GM19455 (cell line): Measurements from ENCODE around the gene DGAT2L6.
"Not testable (repeated sequence)": the region's sequence is repeated elsewhere in the genome, so short reads cannot be mapped to it uniquely, and the experiment has no call there.

ENCODE experiments used
- ATAC-seq: cut with Tn5 transposase; IDR thresholded peaks from one replicate; pipeline ENCODE4 v1.9.1; 2021; ENCODE audit not compliant: unreplicated experiment

The DGAT2L6 gene

DNA sequence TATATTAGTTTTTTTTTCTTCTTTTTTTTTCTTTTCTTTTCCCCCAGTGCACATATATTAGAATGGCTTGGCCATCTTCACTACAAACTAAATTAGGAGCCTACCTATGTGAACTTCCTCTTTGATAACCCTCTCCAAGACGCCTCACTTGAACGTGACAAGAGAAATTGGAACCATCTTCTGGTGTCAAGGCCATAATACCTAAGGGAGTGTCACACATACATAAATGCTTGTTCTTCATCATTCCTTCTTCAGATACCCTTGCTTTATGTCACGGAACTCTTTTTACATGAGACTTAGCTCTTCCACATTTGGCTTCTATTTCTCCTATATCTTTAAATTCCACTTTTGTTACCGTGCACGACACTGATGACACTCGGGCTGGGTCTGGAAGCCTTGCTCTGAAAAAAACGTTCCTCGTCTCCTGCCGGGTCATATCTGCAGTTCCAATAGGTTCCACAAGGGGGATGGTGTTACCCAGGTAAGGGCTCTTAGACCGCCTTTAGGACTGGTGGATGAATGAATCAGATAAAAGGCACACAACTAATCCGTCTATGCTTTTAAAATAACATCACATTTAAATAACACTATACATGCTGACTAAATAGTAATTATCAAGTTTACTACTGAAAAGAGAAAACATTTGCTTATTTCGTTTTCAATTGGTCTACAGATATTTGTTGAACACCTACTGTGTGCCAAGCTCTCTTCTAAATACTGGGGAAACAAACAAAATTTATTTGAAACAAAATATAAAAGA lies 19.9 kb downstream of the DGAT2L6 start:
- no peak for ATAC-seq

- no peak for ATAC-seq
Observed at GRCh38 chrX:70201732-70202131, 24.4 kb downstream of the DGAT2L6 start.

DNA sequence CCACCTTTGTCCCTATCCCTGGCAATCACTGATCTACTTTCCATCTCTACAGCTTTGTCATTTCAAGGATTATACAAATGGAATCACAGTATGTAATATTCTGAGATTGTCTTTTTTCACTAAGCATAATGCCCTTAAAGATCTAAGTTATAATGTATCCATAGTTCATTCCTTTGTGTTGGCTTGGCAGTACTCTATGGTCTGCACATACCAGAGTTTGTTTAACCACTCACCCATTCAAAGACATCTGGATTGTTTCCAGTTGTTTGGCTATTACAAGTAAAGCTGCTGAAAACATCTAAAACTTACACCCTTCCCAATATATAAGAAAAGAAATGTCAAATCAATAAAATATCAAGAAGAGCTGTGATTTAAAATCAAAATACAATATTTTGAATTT lies 31.2 kb downstream of the DGAT2L6 start:
- no peak for ATAC-seq

DNA sequence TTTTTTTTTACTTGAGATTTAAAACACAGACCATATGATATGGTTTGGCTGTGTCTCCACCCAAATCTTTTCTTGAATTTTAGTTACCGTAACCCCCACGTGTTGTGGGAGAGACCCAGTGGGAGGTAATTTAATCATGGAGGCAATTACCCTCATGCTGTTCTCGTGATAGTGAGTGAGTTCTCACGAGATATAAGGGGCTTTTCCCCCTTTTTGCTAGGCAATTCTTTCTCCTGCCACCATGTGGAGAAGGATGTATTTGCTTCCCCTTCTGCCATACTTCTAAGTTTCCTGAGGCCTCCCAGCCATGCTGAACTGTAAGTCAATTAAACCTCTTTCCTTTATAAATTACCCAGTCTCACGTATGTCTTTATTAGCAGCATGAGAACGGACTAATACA lies 32.3 kb downstream of the DGAT2L6 start:
- not testable (repeated sequence) for ATAC-seq

- ATAC-seq: no peak
Observed at GRCh38 chrX:70219938-70220764, 42.9 kb downstream of the DGAT2L6 start.

DNA sequence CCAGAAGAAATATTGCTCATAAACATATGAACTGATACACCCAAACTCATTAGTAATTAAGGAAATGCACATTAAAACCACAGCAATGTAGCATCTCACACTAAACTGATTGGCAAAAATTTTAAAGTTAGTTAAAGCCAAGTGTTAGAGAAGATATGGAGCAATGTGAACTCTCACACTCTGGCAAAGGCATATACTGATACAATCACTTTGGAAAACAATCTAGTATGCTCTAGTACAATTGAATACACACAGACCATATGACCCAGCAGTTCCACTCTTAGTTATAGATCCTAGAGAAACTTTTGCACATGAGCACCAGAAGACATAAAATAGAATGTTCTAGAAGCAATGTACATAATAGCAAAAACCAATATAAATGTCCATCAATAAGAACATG lies 48.8 kb downstream of the DGAT2L6 start:
- no peak for ATAC-seq

DNA sequence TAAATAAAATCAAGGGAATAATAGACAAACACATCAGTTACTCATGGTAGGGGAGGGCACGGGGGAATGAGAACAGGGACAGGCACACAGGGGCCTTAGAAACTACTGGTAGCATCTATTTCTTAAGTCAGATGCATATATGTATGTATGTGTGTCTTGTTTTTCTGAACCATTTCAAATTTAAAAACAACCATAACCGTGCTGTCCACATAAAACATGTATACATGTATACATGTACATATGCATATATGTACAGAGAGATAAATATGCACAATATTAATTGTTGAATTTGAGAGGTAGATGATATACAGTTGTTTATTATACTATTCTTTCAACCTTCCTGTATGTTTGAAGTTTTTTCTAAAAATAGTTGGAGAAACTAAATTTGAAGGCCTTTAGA lies 49.4 kb downstream of the DGAT2L6 start:
- no peak for ATAC-seq

DNA sequence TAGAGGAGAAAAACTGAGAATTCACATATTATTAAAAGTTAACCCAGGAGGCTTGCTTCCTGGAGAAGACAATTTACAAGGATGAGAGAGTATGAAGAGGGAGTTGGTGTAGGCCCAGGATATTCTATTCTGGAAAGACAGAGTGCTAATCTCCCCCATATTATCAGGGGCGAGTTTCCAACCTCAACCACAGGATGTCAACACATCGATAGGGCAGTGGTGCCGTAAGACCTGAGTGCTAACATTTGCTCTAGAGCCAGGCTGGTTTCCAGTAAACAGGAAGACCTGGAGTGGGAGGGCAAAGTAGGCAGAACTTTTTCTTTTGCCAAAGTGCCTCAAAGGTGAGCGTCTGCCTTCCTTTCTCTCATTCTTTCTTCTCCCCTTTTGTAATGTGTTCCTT lies 54.4 kb downstream of the DGAT2L6 start:
- no peak for ATAC-seq

GRCh38 chrX:70234355-70234754 lies 57.1 kb downstream of the DGAT2L6 start, which contains the start of gene AWAT1:
Gene AWAT1 (plus strand): TSS chrX:70234655. CDS start chrX:70234696, 41 bp downstream.
- no peak for ATAC-seq

GRCh38 chrX:70240751-70241150 lies 63.5 kb downstream of the DGAT2L6 start:
- ATAC-seq: no peak

DNA sequence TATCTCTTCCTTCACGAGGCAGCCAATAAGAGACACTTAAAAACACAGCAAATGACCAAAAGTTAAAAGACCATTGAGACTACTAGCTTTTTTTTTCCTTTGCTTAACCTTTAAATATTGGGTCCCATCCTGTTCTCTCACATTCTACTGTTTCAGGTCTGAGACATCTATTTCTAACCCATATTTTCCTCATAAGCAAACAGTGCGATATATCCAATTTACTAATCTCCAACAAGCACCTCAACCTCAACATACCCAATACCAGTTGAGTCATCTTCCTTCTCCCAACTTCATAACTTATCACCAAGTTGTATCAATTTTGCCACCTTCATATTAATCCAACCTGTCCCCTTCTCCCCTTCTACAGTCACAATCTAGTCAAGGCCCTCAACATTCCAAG lies 64.2 kb downstream of the DGAT2L6 start:
- ATAC-seq: no peak

DNA sequence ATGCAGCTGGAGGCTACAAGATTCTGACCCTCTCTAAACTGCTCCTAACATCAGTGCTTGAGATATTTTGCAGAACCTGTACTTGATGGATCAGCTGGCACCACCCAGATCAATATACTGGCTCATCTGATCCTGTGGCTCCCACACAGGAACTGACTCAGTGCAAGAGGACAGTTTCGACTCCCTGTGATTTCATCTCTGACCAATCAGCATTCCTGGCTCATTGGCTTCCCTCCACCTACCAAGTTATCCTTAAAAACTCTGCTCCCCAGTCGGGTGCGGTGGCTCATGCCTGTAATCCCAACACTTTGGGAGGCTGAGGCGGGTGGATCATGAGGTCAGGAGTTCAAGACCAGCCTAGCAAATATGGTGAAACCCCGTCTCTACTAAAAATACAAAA lies 66.3 kb downstream of the DGAT2L6 start:
- not testable (repeated sequence) for ATAC-seq

DNA sequence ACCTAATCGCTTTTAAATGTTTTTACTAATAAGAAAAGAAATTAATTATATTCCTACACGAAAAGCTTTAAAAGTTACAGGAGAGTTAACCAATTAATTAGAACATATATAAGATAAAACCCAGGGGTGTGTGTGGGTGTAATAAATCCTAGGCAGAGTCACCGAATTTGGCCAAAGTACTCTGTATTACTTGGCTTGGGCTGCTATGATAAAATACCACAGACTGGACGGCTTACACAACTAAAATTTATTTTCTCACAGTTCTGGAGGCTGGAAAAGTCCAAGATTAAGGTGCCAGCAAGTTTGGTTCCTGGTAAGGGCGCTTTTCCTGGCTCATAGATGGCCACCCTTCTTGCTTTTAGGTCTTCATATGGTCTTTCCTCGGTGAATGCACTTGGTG lies 67.6 kb downstream of the DGAT2L6 start:
- ATAC-seq: no peak

DNA sequence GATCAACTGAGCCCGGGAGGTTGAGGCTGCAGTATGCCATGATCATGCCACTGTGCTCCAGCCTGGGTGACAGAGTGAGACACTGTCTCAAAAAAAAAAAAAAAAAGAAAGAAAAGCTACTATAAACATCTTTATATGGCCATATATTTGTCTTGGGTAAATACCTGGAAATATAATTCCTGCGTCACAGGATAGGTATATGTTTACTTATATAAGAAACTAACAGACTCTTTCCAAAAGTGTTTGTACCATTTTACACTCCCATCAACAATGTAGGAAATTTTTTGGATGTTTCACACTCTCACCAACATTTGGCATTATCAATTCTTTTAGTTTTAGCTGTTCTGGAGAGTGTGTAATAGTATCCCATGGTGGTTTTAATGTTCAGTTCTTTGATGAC lies 70.0 kb downstream of the DGAT2L6 start:
- no peak for ATAC-seq

DNA sequence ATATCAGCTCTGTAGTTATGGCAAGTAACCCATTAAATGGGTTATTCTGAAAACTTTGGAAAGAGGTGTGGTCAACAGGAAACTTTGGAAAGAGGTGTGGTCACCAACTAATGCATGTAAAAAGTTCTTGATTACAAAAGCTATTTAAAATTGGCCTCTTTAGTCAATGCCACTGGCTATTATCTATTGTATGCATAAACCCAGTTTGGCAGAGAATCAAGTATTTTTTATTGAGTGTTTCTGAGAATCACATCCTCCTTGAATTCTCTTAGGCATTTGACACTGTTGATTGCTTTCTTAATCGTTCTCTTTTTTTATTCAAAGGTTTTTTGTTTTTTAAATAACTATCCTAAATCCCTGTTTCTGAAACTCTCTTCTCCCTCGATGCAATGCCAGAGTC lies 75.2 kb downstream of the DGAT2L6 start:
- ATAC-seq: no peak

DNA sequence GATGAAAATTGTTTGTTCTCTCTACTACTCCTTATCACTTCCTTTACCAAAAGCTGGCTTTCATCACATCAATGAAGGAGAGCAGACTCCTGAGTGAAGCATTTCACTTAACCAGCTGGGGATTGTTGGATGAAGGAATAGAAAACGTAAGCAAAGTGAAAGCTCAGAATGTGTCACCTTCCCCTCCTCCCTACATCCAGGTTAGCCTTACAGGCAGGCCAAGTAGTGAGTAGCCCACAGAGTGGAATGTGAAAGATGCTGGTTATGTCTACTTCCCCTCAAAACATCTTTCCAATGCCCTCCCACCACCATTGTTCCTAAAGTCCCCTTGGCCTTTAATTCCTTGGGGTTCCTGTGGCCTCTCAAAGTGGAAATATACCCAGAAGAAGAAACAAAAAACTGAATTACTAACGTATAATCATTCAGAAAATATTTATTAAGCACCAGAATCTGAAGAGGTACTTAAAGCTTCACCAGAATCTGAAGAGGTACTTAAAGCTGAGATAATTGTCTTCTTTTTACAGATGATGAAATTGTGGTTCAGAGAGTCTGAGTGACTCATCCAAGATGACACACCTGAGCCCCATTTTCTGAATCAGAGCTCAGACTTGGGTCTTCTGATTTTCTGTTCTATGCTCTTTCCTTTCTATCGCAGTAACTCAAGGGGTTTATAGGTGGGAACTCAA lies 76.2 kb downstream of the DGAT2L6 start:
- no peak for ATAC-seq

DNA sequence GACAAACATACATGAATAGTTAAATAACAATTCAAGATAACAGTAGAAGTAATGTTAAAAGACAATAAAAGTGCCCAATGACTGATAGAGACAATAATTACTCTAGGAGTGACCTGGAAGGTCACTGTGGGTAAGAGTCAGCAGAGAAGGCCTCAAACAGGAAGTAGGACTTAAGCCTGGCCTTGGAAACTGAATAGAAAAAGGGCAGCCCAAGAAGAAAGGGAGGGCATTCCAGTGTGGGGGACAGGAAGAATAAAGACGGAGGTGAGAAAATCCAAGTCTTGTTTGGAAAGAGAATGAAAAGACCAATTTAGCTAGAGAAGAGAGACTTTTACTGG lies 76.7 kb downstream of the DGAT2L6 start:
- ATAC-seq: no peak

GRCh38 chrX:70254909-70255308 lies 77.6 kb downstream of the DGAT2L6 start:
- ATAC-seq: no peak
